A549 (cell line): ENCODE data around the gene BRPF1. TPM values are rescaled to one million over a fixed set of nuclear protein-coding genes. Genes with fewer than 3 reads are reported as not detected.

Experiments
- ATAC-seq, 2 experiments: fragments of 200-7000 bp in 1 of 2; fragments of >200 bp in 1 of 2; cut with Nextera tagmentation in 1 of 2; cut with Tn5 transposase in 1 of 2; 3 replicates each; pipeline versions ENCODE4 v1.8.0 to v1.9.1; 2018 to 2020; ENCODE audit warnings: mild to moderate bottlenecking in 1 of 2, moderate library complexity in 1 of 2
- CTCF ChIA-PET: fragments of 300-600 bp; sonication (Branson Sonifier 250); formaldehyde crosslinking; extraction: SDS; loops from one replicate; lab custom pipeline; 2021; ENCODE audit warnings: antibody characterized with exemption, inconsistent platforms; lab: Yijun Ruan, JAX
- POLR2A ChIA-PET: fragments of 350-600 bp; formaldehyde crosslinking; extraction: SDS; loops from one replicate; lab custom pipeline; 2021; ENCODE audit warnings: antibody characterized with exemption, inconsistent platforms; lab: Yijun Ruan, JAX
- DNase-seq, 2 experiments: peaks; one replicate each; pipeline versions ENCODE4 v3.0.0 to v3.0.0-alpha.2; 2011 to 2016; ENCODE audit warnings: low read depth in 1 of 2, low spot score in 1 of 2
- FAIRE-seq: peaks from 2 replicates; lab custom pipeline; 2011; peaks lifted over from hg19 to GRCh38; lab: Jason Lieb, UNC
- H3K27ac ChIP-seq, 2 experiments: fragments of >200 bp; sonication (Bioruptor Twin); formaldehyde crosslinking; 3 replicates each; pipeline ENCODE4 v1.5.1; 2016 to 2017
- H3K4me1 ChIP-seq: fragments of >200 bp; sonication (Bioruptor Twin); formaldehyde crosslinking; 3 replicates; pipeline ENCODE4 v1.6.1; 2016
- H3K4me2 ChIP-seq: fragments of >200 bp; sonication (Bioruptor Twin); formaldehyde crosslinking; 3 replicates; pipeline ENCODE4 v1.6.1; 2016
- H3K4me3 ChIP-seq: fragments of >200 bp; sonication (Bioruptor Twin); formaldehyde crosslinking; 3 replicates; pipeline ENCODE4 v1.5.1; 2016
- H3K9me3 ChIP-seq: fragments of >200 bp; sonication (Bioruptor Twin); formaldehyde crosslinking; 3 replicates; pipeline ENCODE4 v1.6.1; 2016
- ATOH8 ChIP-seq: fragments of 250-450 bp; sonication (Bioruptor Pico); IDR thresholded peaks from 2 replicates; pipeline ENCODE4 v1.5.0; 2020; ENCODE audit warnings: low read depth, mild to moderate bottlenecking, moderate library complexity
- CHD4 ChIP-seq: fragments of 200-600 bp; sonication (generic); IDR thresholded peaks from 2 replicates; pipeline ENCODE4 v1.6.1; 2016; ENCODE audit warnings: antibody characterized with exemption, mild to moderate bottlenecking, borderline replicate concordance
- FOSB ChIP-seq: fragments of 250-450 bp; sonication (Bioruptor Pico); IDR thresholded peaks from 2 replicates; pipeline ENCODE4 v1.5.0; 2020; ENCODE audit warnings: mild to moderate bottlenecking, moderate library complexity
- FOXS1 ChIP-seq: fragments of 250-450 bp; sonication (Bioruptor Pico); IDR thresholded peaks from 2 replicates; pipeline ENCODE4 v1.5.0; 2020; ENCODE audit warnings: mild to moderate bottlenecking, moderate library complexity
- HEYL ChIP-seq: fragments of 250-450 bp; sonication (Bioruptor Pico); IDR thresholded peaks from 2 replicates; pipeline ENCODE4 v1.8.0; 2021; ENCODE audit warnings: mild to moderate bottlenecking, moderate library complexity
- HMGXB4 ChIP-seq: fragments of 250-450 bp; sonication (Bioruptor Pico); IDR thresholded peaks from 2 replicates; pipeline ENCODE4 v1.5.0; 2021; ENCODE audit warnings: mild to moderate bottlenecking, moderate library complexity, borderline replicate concordance
- HOXA7 ChIP-seq: fragments of 250-450 bp; sonication (Bioruptor Pico); IDR thresholded peaks from 2 replicates; pipeline ENCODE4 v1.5.0; 2020; ENCODE audit warnings: mild to moderate bottlenecking, moderate library complexity
- HOXB13 ChIP-seq: fragments of 250-450 bp; sonication (Bioruptor Pico); IDR thresholded peaks from 2 replicates; pipeline ENCODE4 v1.5.0; 2020; ENCODE audit warnings: low read depth, mild to moderate bottlenecking, moderate library complexity
- JUN ChIP-seq, 2 experiments: fragments of >200 bp; sonication (Bioruptor Twin); formaldehyde crosslinking; IDR thresholded peaks; 2 replicates in 1 of 2; 3 replicates in 1 of 2; pipeline ENCODE4 v1.6.1; 2016 to 2017
- KDM5A ChIP-seq: fragments of 200-600 bp; sonication (generic); IDR thresholded peaks from 2 replicates; pipeline ENCODE4 v1.6.1; 2016; ENCODE audit warnings: antibody characterized with exemption, mild to moderate bottlenecking
- PHF8 ChIP-seq: fragments of 200-600 bp; sonication (generic); IDR thresholded peaks from 2 replicates; pipeline ENCODE4 v1.6.1; 2016; ENCODE audit warnings: low read depth, mild to moderate bottlenecking, antibody characterized with exemption, moderate library complexity, borderline replicate concordance
- POLR2AphosphoS2 ChIP-seq: conservative IDR thresholded peaks from 2 replicates; pipeline ENCODE4 v1.6.1; 2012; ENCODE audit warnings: low read length, improper control_type of control experiment, inconsistent platforms
- RAD21 ChIP-seq, 2 experiments: fragments of >200 bp in 1 of 2; sonication (Bioruptor Twin) in 1 of 2; formaldehyde crosslinking in 1 of 2; IDR thresholded peaks in 1 of 2; conservative IDR thresholded peaks in 1 of 2; 2 replicates in 1 of 2; 3 replicates in 1 of 2; pipeline ENCODE4 v1.6.1; 2012 to 2018; ENCODE audit warnings: inconsistent platforms in 1 of 2
- RCOR1 ChIP-seq: fragments of 150-350 bp; IDR thresholded peaks from 2 replicates; pipeline ENCODE4 v1.6.1; 2014; ENCODE audit warnings: antibody characterized with exemption, low read length, low read depth
- TFCP2L1 ChIP-seq: fragments of 250-450 bp; sonication (Bioruptor Pico); IDR thresholded peaks from 2 replicates; pipeline ENCODE4 v1.5.0; 2021; ENCODE audit warnings: mild to moderate bottlenecking
- WGBS: methylation state at CpG from one replicate; pipeline ENCODE4 v1.1.6; 2017; ENCODE audit errors: missing lambda C conversion rate; 5-methylcytosine and 5-hydroxymethylcytosine counted together
- polyA plus RNA-seq, 4 experiments: library from polyadenylated mRNA; depleted of rRNA in 3 of 4; stranded (reverse); fragments of >200 nt; fragmentation: RNase III in 1 of 4; extraction: RNeasy Plus Mini Kit Qiagen cat#74134 plus additional on column Dnase treatment in 1 of 4; gene quantifications; 2 replicates in 3 of 4; 3 replicates in 1 of 4; pipeline ENCODE4 v1.2.3, GENCODE V29; 2011 to 2017
- TF ChIP-seq, protein P1 (sequence below): fragments of 200-600 bp; sonication (generic); IDR thresholded peaks from 2 replicates; pipeline ENCODE4 v1.6.1; 2016; ENCODE audit warnings: antibody characterized with exemption, mild to moderate bottlenecking, moderate library complexity

BRPF1 gene
- polyA plus RNA-seq, 2 of the 4 experiments (the other 2 are of a cell fraction) = 8.6 to 12.4 TPM

GRCh38 chr3:9704347-9705322 is 26.9 kb upstream of the BRPF1 start:
- ATAC-seq (peak; percentile 72 to 92), DNase-seq (peak; percentile 53 to 81), FAIRE-seq (no peak)
- TF ChIP-seq HOXA7 (CRISPR knock-in tag) = no peak
- TF ChIP-seq, protein P1, sequence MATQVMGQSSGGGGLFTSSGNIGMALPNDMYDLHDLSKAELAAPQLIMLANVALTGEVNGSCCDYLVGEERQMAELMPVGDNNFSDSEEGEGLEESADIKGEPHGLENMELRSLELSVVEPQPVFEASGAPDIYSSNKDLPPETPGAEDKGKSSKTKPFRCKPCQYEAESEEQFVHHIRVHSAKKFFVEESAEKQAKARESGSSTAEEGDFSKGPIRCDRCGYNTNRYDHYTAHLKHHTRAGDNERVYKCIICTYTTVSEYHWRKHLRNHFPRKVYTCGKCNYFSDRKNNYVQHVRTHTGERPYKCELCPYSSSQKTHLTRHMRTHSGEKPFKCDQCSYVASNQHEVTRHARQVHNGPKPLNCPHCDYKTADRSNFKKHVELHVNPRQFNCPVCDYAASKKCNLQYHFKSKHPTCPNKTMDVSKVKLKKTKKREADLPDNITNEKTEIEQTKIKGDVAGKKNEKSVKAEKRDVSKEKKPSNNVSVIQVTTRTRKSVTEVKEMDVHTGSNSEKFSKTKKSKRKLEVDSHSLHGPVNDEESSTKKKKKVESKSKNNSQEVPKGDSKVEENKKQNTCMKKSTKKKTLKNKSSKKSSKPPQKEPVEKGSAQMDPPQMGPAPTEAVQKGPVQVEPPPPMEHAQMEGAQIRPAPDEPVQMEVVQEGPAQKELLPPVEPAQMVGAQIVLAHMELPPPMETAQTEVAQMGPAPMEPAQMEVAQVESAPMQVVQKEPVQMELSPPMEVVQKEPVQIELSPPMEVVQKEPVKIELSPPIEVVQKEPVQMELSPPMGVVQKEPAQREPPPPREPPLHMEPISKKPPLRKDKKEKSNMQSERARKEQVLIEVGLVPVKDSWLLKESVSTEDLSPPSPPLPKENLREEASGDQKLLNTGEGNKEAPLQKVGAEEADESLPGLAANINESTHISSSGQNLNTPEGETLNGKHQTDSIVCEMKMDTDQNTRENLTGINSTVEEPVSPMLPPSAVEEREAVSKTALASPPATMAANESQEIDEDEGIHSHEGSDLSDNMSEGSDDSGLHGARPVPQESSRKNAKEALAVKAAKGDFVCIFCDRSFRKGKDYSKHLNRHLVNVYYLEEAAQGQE = peak; percentile 88
- POLR2A ChIA-PET = no interaction called here
- 11% methylated on average over 16 of the region's 62 CpGs for WGBS
- CTCF ChIA-PET = interaction anchor here (1.8 kb wide), 1 partner anchor 11 kb away, joined by 7 read pairs; no protein-coding TSS in a partner anchor
- peak overlapping the region; percentile 52 for H3K4me3 ChIP-seq
- H3K4me2 ChIP-seq = peak overlapping the region; percentile 99
- H3K27ac ChIP-seq = peak overlapping the region; percentile 42 to 58; a peak in 4 of 6 replicates
- peaks cover 8% of the 10 kb centered on the region; the same call in 1 of the 3 replicates for H3K4me1 ChIP-seq
- H3K9me3 ChIP-seq = no peaks in the 10 kb centered on the region

DNA sequence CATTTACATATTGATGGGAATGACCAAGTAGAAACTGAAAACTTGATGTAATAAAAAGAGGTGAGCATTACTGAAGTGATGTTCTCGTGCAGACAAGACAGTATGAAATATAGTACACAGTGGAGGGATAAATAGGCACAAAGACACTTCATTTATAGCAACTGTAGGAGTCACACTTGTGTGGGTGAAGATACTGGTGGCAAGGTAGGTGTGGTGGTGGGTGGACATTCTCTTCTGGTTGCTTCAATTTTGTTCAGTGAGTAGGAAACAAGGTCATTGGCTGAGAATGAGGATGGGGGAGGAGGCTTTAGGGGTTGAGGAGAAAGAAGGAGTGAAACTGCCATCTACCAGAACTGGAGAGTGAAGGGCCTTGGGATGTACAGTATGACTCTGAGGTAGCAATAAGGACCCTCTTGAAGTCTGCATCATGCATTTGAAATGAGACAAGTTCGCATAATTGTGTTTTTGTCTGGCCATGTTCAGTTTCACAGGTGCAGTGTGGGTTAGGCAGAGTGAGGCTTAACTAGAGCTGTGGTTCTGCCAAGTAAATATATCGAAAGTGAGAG is 21.3 kb upstream of the BRPF1 start:
- 22% methylated on average over 3 of the region's 3 CpGs for WGBS
- ATAC-seq (no peak), DNase-seq (no peak), FAIRE-seq (no peak)
- ChIA-PET POLR2A (no interaction called here), CTCF (interaction anchor here (1.7 kb wide), 1 partner anchor 17 kb away, joined by 6 read pairs; no protein-coding TSS in a partner anchor)
- H3K4me3 ChIP-seq = no peak overlapping the region
- no peaks in the 10 kb centered on the region for H3K9me3 ChIP-seq
- no peak overlapping the region for H3K4me2 ChIP-seq
- no peak overlapping the region for H3K27ac ChIP-seq
- H3K4me1 ChIP-seq = peaks cover under 1% of the 10 kb centered on the region; the same call in 1 of the 3 replicates
- TF ChIP-seq POLR2AphosphoS2 (no peak), FOSB (CRISPR knock-in tag) (no peak), JUN (IDR thresholded peaks at IDR 0.05) (no peak), KDM5A (no peak), RAD21 (conservative IDR thresholded peaks at IDR 0.05 in 1 of 2, IDR thresholded peaks at IDR 0.05 in 1 of 2) (no peak), HMGXB4 (no peak), HEYL (no peak), HOXB13 (no peak), ATOH8 (CRISPR knock-in tag) (no peak), TFCP2L1 (no peak), PHF8 (no peak), RCOR1 (no peak), CHD4 (no peak), FOXS1 (CRISPR knock-in tag) (no peak)
